Endothelial cell (in vitro differentiated cells): ENCODE results near the gene CACNA1C. TPM values are rescaled to one million over a fixed set of nuclear protein-coding genes. Genes with fewer than 3 reads are reported as not detected.
"Not testable (repeated sequence)": the region's sequence is repeated elsewhere in the genome, so short reads cannot be mapped to it uniquely, and the experiment has no call there.

Experiments used
- DNase-seq: peaks from one replicate; pipeline ENCODE4 v3.0.0; 2021; ENCODE audit warnings: low spot score
- H3K27ac Mint-ChIP-seq: one replicate; pipeline ENCODE4 v1.8.0; 2021; ENCODE audit warnings: mixed read lengths, inconsistent platforms; ENCODE audit not compliant: unreplicated experiment
- H3K27me3 Mint-ChIP-seq: one replicate; pipeline ENCODE4 v1.8.0; 2021; ENCODE audit warnings: mild to moderate bottlenecking, moderate library complexity, mixed read lengths, inconsistent platforms; ENCODE audit not compliant: unreplicated experiment
- H3K36me3 Mint-ChIP-seq: one replicate; pipeline ENCODE4 v1.8.0; 2021; ENCODE audit warnings: mild to moderate bottlenecking, low read depth, mixed read lengths, inconsistent platforms; ENCODE audit not compliant: unreplicated experiment
- H3K4me1 Mint-ChIP-seq: one replicate; pipeline ENCODE4 v1.8.0; 2021; ENCODE audit warnings: mild to moderate bottlenecking, mixed read lengths, inconsistent platforms; ENCODE audit not compliant: unreplicated experiment
- H3K4me3 Mint-ChIP-seq: one replicate; pipeline ENCODE4 v1.8.0; 2021; ENCODE audit warnings: mild to moderate bottlenecking, mixed read lengths, inconsistent platforms; ENCODE audit not compliant: unreplicated experiment
- H3K9me3 Mint-ChIP-seq: one replicate; pipeline ENCODE4 v1.8.0; 2021; ENCODE audit warnings: mixed read lengths, inconsistent platforms; ENCODE audit not compliant: unreplicated experiment
- total RNA-seq: library from RNA; stranded (reverse); fragmentation: NEBNext Ultra II Directional; extraction: Animal tissue kit (Norgen Biotek cat#: 25700); gene quantifications from one replicate; pipeline ENCODE4 v1.2.1, GENCODE V29; 2021; ENCODE audit not compliant: unreplicated experiment
- TF ChIP-seq, protein P1 (sequence below): fragments of 200-600 bp; sonication (generic); IDR thresholded peaks from one replicate; pipeline ENCODE4 v1.5.0; 2021; ENCODE audit warnings: antibody characterized with exemption; ENCODE audit not compliant: unreplicated experiment

CACNA1C gene
- total RNA-seq, 1 donor from 2014 or later = 11.1 TPM

- Mint-ChIP-seq H3K36me3 (no peaks in the 10 kb centered on the region), H3K4me1 (no peaks in the 10 kb centered on the region), H3K27ac (no peak overlapping the region), H3K27me3 (peaks cover 3% of the 10 kb centered on the region), H3K4me3 (no peak overlapping the region), H3K9me3 (no peaks in the 10 kb centered on the region)
- no peak for DNase-seq
- TF ChIP-seq, protein P1, sequence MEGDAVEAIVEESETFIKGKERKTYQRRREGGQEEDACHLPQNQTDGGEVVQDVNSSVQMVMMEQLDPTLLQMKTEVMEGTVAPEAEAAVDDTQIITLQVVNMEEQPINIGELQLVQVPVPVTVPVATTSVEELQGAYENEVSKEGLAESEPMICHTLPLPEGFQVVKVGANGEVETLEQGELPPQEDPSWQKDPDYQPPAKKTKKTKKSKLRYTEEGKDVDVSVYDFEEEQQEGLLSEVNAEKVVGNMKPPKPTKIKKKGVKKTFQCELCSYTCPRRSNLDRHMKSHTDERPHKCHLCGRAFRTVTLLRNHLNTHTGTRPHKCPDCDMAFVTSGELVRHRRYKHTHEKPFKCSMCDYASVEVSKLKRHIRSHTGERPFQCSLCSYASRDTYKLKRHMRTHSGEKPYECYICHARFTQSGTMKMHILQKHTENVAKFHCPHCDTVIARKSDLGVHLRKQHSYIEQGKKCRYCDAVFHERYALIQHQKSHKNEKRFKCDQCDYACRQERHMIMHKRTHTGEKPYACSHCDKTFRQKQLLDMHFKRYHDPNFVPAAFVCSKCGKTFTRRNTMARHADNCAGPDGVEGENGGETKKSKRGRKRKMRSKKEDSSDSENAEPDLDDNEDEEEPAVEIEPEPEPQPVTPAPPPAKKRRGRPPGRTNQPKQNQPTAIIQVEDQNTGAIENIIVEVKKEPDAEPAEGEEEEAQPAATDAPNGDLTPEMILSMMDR = no peak
Measured at GRCh38 chr12:2488596-2488995, 435.8 kb downstream of the CACNA1C start.

GRCh38 chr12:2489275-2489674 lies 436.5 kb downstream of the CACNA1C start:
- no peak overlapping the region for H3K27ac Mint-ChIP-seq

DNA sequence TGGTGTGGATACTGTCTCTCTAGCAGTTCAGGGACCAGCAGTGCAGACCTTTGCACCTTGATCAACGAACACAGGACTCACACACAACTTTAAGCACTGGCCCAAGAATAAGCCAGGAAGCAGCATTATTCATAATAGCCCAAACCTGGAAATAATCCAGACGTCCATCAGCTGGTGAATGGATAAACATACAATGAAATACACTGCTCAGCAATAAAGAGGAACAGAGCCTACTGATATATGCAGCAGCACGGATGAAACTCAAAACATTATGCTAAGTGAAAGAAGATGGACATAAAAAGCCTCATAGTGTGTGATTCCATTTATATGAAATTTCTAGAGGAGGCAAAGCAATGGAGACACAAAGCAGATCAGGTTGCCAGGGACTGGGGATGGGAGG lies 438.0 kb downstream of the CACNA1C start:
- TF ChIP-seq, protein P1 = no peak
- Mint-ChIP-seq H3K27me3 (peaks cover 3% of the 10 kb centered on the region), H3K27ac (no peak overlapping the region), H3K9me3 (no peaks in the 10 kb centered on the region), H3K4me1 (peaks cover 14% of the 10 kb centered on the region), H3K4me3 (no peak overlapping the region), H3K36me3 (no peaks in the 10 kb centered on the region)
- DNase-seq = no peak

More at GRCh38 chr12:2489275-2489674, 436.5 kb downstream of the CACNA1C start:
- no peak overlapping the region for H3K4me3 Mint-ChIP-seq
- TF ChIP-seq, protein P1 = no peak
- H3K9me3 Mint-ChIP-seq = no peaks in the 10 kb centered on the region
- H3K27me3 Mint-ChIP-seq = peaks cover 3% of the 10 kb centered on the region
- peaks cover 3% of the 10 kb centered on the region for H3K4me1 Mint-ChIP-seq
- H3K36me3 Mint-ChIP-seq = no peaks in the 10 kb centered on the region
- no peak for DNase-seq

GRCh38 chr12:2491349-2491748 lies 438.6 kb downstream of the CACNA1C start:
- H3K36me3 Mint-ChIP-seq, H3K27ac Mint-ChIP-seq, H3K4me3 Mint-ChIP-seq, H3K9me3 Mint-ChIP-seq, H3K27me3 Mint-ChIP-seq, DNase-seq: not testable (repeated sequence)
- H3K4me1 Mint-ChIP-seq = peaks cover 15% of the 10 kb centered on the region

- Mint-ChIP-seq H3K27me3 (peaks cover 3% of the 10 kb centered on the region), H3K27ac (no peak overlapping the region), H3K4me1 (peaks cover 18% of the 10 kb centered on the region), H3K36me3 (no peaks in the 10 kb centered on the region), H3K9me3 (no peaks in the 10 kb centered on the region), H3K4me3 (no peak overlapping the region)
- TF ChIP-seq, protein P1 = no peak
- no peak for DNase-seq
Measured at GRCh38 chr12:2492236-2492635, 439.4 kb downstream of the CACNA1C start.

DNA sequence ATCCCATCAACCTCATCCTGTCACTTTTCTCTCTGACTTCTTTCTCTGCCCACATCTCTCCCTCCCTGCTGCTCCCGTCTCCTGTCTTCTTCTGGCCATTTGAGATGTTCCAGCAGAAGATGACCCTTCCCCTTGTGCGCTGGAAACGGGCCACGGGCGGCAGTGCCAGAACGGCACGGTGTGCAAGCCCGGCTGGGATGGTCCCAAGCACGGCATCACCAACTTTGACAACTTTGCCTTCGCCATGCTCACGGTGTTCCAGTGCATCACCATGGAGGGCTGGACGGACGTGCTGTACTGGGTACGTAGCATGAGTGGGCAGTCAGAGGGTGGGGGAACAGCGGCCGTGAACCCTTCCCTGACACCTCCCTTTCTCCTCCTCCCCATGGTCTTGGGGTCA lies 440.3 kb downstream of the CACNA1C start:
- TF ChIP-seq, protein P1 = no peak
- Mint-ChIP-seq H3K4me1 (peaks cover 18% of the 10 kb centered on the region), H3K9me3 (no peaks in the 10 kb centered on the region), H3K36me3 (peaks cover 3% of the 10 kb centered on the region), H3K4me3 (no peak overlapping the region), H3K27me3 (peaks cover under 1% of the 10 kb centered on the region), H3K27ac (no peak overlapping the region)
- DNase-seq = no peak
